Smooth muscle cell (in vitro differentiated cells): ENCODE measurements around the gene TMEM51. TPM values are rescaled to one million over a fixed set of nuclear protein-coding genes. Genes with fewer than 3 reads are reported as not detected.

Source experiments
- DNase-seq: peaks from one replicate; lab custom pipeline; 2025; ENCODE audit not compliant: unreplicated experiment; lab: John Stamatoyannopoulos, UW
- H2AFZ ChIP-seq: fragments of 200-600 bp; sonication (generic); 2 replicates; pipeline ENCODE4 v1.6.0; 2016; ENCODE audit warnings: antibody characterized with exemption, low read depth, mild to moderate bottlenecking
- H3F3A ChIP-seq: fragments of 200-600 bp; sonication (generic); 2 replicates; pipeline ENCODE4 v1.6.0; 2017; ENCODE audit warnings: antibody characterized with exemption, low read depth
- H3K27ac ChIP-seq: fragments of 200-600 bp; sonication (generic); 2 replicates; pipeline ENCODE4 v1.5.1; 2016; ENCODE audit warnings: low read depth, mild to moderate bottlenecking
- H3K27me3 ChIP-seq: fragments of 200-600 bp; sonication (generic); 2 replicates; pipeline ENCODE4 v1.6.1; 2016; ENCODE audit warnings: low read depth, mild to moderate bottlenecking
- H3K36me3 ChIP-seq: fragments of 200-600 bp; sonication (generic); 2 replicates; pipeline ENCODE4 v1.5.1; 2016; ENCODE audit warnings: low read depth
- H3K4me1 ChIP-seq: fragments of 200-600 bp; sonication (generic); 2 replicates; pipeline ENCODE4 v1.5.1; 2016; ENCODE audit warnings: low read depth
- H3K4me2 ChIP-seq: fragments of 200-600 bp; sonication (generic); 2 replicates; pipeline ENCODE4 v1.6.0; 2016; ENCODE audit warnings: mild to moderate bottlenecking
- H3K4me3 ChIP-seq: fragments of 200-600 bp; sonication (generic); 2 replicates; pipeline ENCODE4 v1.5.1; 2016; ENCODE audit warnings: mild to moderate bottlenecking
- H3K79me2 ChIP-seq: fragments of 200-600 bp; sonication (generic); 2 replicates; pipeline ENCODE4 v1.6.0; 2016; ENCODE audit warnings: low read depth, mild to moderate bottlenecking
- H3K9ac ChIP-seq: fragments of 200-600 bp; sonication (generic); 2 replicates; pipeline ENCODE4 v1.6.0; 2016; ENCODE audit warnings: low read depth
- H3K9me3 ChIP-seq: fragments of 200-600 bp; sonication (generic); replicated peaks from 2 replicates; pipeline ENCODE4 v1.5.1; 2016; ENCODE audit warnings: low read depth
- H4K20me1 ChIP-seq: fragments of 200-600 bp; sonication (generic); 2 replicates; pipeline ENCODE4 v1.6.0; 2016; ENCODE audit warnings: low read depth
- CTCF ChIP-seq: fragments of 200-600 bp; sonication (generic); IDR thresholded peaks from 2 replicates; pipeline ENCODE4 v1.5.1; 2017; ENCODE audit warnings: borderline replicate concordance, mild to moderate bottlenecking, antibody characterized with exemption; ENCODE audit not compliant: insufficient read depth, poor library complexity, severe bottlenecking
- WGBS: methylation state at CpG from one replicate; pipeline ENCODE4 v1.1.7; 2016; ENCODE audit warnings: low lambda C conversion rate; 5-methylcytosine and 5-hydroxymethylcytosine counted together
- polyA plus RNA-seq: library from polyadenylated mRNA; unstranded; fragments of >200 nt; fragmentation: Nextera tagmentation; extraction: Ambion mirVana; gene quantifications from 2 replicates; pipeline ENCODE4 v1.2.1, GENCODE V29; 2016
- total RNA-seq: library from RNA; depleted of rRNA; stranded (reverse); fragments of >200 nt; gene quantifications from 2 replicates; pipeline ENCODE4 v1.2.3, GENCODE V29; 2014

TMEM51 gene
- total and polyA plus RNA-seq, 2 experiments from 2014 or later = 9.8 to 10.4 TPM

DNA sequence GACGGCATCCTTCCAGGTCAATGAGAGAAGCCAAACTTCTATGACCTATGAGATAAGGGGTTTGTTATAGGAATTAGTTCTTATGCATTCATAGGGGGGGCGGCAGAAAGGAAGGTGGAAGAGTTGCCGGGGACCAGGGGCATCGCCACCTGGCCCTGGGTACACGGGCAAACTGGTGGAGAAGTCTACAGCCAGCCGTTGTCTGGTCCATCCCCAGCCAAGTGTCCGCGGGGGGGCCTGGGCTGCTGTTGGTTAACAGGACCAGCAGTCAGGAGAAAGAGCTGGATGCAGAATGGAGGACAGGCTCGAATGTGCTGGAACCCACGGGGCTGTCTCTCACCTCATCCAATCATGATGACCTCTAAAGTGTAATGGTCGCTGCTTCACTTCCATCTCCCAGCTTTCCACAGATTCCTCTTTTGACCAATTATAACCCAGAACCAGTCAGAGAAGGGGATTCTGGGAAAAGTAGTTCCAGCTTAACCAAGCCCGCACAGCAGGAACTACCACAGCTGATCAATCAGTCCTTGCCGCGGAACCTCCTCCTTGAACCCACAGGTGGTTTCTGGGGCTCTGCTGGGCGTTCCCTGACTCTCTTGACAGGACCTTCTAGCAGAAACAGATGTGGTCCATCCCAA lies 17.8 kb downstream of the TMEM51 start:
- WGBS = 89% methylated on average over 15 of the region's 15 CpGs
- H3K4me1 ChIP-seq = peaks cover 5% of the 10 kb centered on the region
- no peaks in the 10 kb centered on the region for H3K27me3 ChIP-seq
- TF ChIP-seq CTCF = no peak
- no peaks in the 10 kb centered on the region for H3K36me3 ChIP-seq
- H3K9me3 ChIP-seq = no peaks in the 10 kb centered on the region
- no peak overlapping the region for H3K4me3 ChIP-seq
- H3F3A ChIP-seq = peaks cover 5% of the 10 kb centered on the region
- H3K9ac ChIP-seq = no peak overlapping the region
- H4K20me1 ChIP-seq = no peaks in the 10 kb centered on the region
- DNase-seq = no peak
- no peak overlapping the region for H3K4me2 ChIP-seq
- no peak overlapping the region for H2AFZ ChIP-seq
- H3K27ac ChIP-seq = no peak overlapping the region
- H3K79me2 ChIP-seq = peaks cover 12% of the 10 kb centered on the region

GRCh38 chr1:15172405-15173259 lies 19.1 kb downstream of the TMEM51 start:
- Histone ChIP-seq H3K4me2 (no peak overlapping the region), H3K36me3 (no peaks in the 10 kb centered on the region), H3K4me3 (no peak overlapping the region), H3K27me3 (no peaks in the 10 kb centered on the region), H3K9me3 (no peaks in the 10 kb centered on the region), H4K20me1 (no peaks in the 10 kb centered on the region), H3K9ac (no peak overlapping the region), H2AFZ (no peak overlapping the region), H3K4me1 (peaks cover 5% of the 10 kb centered on the region), H3F3A (peaks cover 5% of the 10 kb centered on the region), H3K27ac (no peak overlapping the region), H3K79me2 (peaks cover 7% of the 10 kb centered on the region)
- no peak for TF ChIP-seq CTCF
- 63% methylated on average over 16 of the region's 16 CpGs for WGBS
- DNase-seq = no peak

DNA sequence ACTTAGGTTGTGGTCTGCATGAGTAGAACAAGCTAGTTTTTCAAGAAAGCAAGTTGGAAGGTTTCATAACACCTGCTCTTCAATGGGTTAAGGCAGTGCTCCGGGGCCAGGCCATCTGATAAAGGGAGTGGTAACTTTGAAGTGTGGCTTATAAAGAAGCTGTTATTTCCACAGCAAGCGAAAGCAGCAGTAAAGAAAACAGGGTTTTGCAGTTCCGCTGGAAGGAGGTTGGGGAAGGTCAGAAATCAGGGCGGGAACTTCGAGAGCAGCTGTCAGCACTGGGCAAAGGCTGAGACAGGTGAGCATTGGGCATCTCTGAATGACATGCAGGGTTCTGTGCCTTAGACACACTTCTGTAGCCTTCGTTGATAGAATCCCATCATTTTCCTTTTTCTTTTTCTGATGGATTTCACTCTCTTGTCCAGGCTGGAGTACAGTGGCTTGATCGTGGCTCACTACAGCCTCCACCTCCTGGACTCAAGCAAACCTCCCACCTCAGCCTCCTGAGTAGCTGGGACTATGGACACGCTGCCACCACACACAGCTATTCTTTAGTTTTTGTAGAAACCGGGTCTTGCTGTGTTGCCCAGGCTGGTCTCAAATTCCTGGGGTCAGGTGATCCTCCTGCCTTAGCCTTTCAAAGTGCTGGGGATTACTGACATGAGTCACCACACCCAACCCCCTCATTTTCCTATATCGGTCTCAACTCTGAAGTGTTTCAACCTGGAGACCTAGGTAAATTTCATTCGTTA lies 20.5 kb downstream of the TMEM51 start:
- no peak overlapping the region for H3K27ac ChIP-seq

More for the DNA sequence above, 20.5 kb downstream of the TMEM51 start:
- Histone ChIP-seq H3K36me3 (no peaks in the 10 kb centered on the region), H3K79me2 (peaks cover 7% of the 10 kb centered on the region), H3F3A (peaks cover 6% of the 10 kb centered on the region), H3K4me3 (no peak overlapping the region), H3K4me2 (no peak overlapping the region), H4K20me1 (no peaks in the 10 kb centered on the region), H3K9me3 (no peaks in the 10 kb centered on the region), H3K9ac (no peak overlapping the region), H2AFZ (no peak overlapping the region), H3K27me3 (no peaks in the 10 kb centered on the region), H3K4me1 (no peaks in the 10 kb centered on the region)
- 67% methylated on average over 11 of the region's 11 CpGs for WGBS
- TF ChIP-seq CTCF = no peak
- no peak for DNase-seq
